T1000 (cell line): ENCODE results near the gene PAX3.

ENCODE experiments used
- DNase-seq: peaks from one replicate; lab custom pipeline; 2025; ENCODE audit warnings: mixed read lengths; lab: John Stamatoyannopoulos, UW

The PAX3 gene

GRCh38 chr2:222298311-222299150 is at the start of gene PAX3:
PAX3 (minus strand) TSS chr2:222298998; CDS start chr2:222298615, 383 bp downstream.
- DNase-seq, result no peak

- no peak for DNase-seq
Measured at GRCh38 chr2:222341331-222341730, 42.5 kb upstream of the PAX3 start.

- no peak for DNase-seq
Measured at GRCh38 chr2:222338374-222338773, 39.6 kb upstream of the PAX3 start.

GRCh38 chr2:222336931-222337330 is 38.1 kb upstream of the PAX3 start:
- no peak for DNase-seq

GRCh38 chr2:222336442-222336841 is 37.6 kb upstream of the PAX3 start:
- DNase-seq, result no peak

GRCh38 chr2:222334914-222335313 is 36.1 kb upstream of the PAX3 start:
- no peak for DNase-seq

- DNase-seq, result no peak
Measured at GRCh38 chr2:222333397-222333796, 34.6 kb upstream of the PAX3 start.

GRCh38 chr2:222332116-222332515 is 33.3 kb upstream of the PAX3 start:
- DNase-seq, result no peak

GRCh38 chr2:222330910-222331309 is 32.1 kb upstream of the PAX3 start:
- no peak for DNase-seq

- no peak for DNase-seq
Measured at GRCh38 chr2:222322236-222322635, 23.4 kb upstream of the PAX3 start.

- no peak for DNase-seq
Measured at GRCh38 chr2:222320436-222321395, 21.9 kb upstream of the PAX3 start.

- DNase-seq, result peak; percentile 9
Measured at GRCh38 chr2:222319586-222320435, 21.0 kb upstream of the PAX3 start.

GRCh38 chr2:222318712-222319585 is 20.2 kb upstream of the PAX3 start:
- DNase-seq, result peak; percentile 23

GRCh38 chr2:222318026-222318711 is 19.4 kb upstream of the PAX3 start:
- DNase-seq, result peak; percentile 39

GRCh38 chr2:222315443-222316121 is 16.8 kb upstream of the PAX3 start:
- no peak for DNase-seq

- DNase-seq, result no peak
Measured at GRCh38 chr2:222313816-222314215, 15.0 kb upstream of the PAX3 start.

GRCh38 chr2:222311978-222312738 is 13.4 kb upstream of the PAX3 start:
- no peak for DNase-seq

- no peak for DNase-seq
Measured at GRCh38 chr2:222311319-222311977, 12.7 kb upstream of the PAX3 start.
